Epithelial cell of prostate (primary cell): ENCODE results near the gene GCK.

Experiments used
- DNase-seq: peaks from one replicate; pipeline ENCODE4 v3.0.0-alpha.2; 2011; ENCODE audit warnings: low read depth, low spot score
- H3K27ac ChIP-seq: fragments of 450-650 bp; 2 replicates; pipeline ENCODE4 v1.5.1; 2017; ENCODE audit warnings: mild to moderate bottlenecking

GCK gene

GRCh38 chr7:44158873-44159631 lies 30.2 kb downstream of the GCK start:
- H3K27ac ChIP-seq, result no peak overlapping the region

GRCh38 chr7:44158096-44158872 lies 31.0 kb downstream of the GCK start:
- H3K27ac ChIP-seq, result no peak overlapping the region
- no peak for DNase-seq

More at GRCh38 chr7:44158873-44159631, 30.2 kb downstream of the GCK start:
- no peak for DNase-seq

DNA sequence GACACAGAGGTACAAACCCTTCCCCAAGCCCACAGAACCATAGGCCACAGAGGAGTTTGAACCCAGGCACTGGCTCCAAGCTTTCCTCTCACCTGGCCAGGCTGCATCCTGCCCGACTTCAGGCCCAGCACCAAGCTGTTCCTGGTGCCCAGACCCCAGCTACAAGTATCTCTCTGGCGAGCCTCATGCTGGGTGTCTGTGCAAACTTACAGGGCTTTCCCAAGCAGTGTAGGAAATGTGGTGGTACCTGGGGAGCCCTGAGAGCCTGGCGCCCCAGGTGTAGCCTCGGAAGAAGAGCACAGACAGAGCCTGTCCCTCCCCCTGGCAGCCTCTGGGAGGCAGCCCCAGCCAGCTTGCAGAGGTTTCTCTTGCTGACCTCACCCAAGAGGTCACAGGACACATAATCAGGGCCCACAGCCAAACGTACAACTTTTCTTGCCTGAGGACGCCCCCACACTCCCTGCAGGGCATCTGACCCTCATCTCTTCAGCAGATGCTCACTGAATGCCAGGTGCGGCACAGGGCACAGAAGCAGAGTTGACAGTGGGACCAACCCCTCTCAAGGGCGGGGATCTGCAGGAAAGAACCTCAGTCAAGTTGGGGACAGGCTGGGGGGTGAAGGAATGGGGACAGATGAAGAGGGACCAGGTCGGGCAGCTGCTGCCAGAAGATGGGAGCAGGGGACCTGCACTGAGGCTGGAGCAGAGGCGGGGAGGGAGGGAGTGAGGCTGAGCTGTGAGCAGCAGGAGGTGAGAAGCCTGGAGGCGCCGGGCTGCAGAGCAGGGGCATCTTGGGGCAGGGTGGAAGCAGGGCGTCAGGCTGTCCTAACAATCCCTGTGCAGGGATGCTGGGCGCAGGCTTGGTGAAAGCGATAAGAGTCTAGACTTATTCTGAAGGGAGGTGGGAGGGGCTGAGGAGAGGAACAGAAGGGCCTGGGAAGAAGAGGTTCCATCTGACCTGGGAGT lies 31.8 kb downstream of the GCK start:
- no peak overlapping the region for H3K27ac ChIP-seq
- no peak for DNase-seq

- DNase-seq, result no peak
- H3K27ac ChIP-seq, result no peak overlapping the region
Measured at GRCh38 chr7:44156453-44157010, 32.7 kb downstream of the GCK start.

DNA sequence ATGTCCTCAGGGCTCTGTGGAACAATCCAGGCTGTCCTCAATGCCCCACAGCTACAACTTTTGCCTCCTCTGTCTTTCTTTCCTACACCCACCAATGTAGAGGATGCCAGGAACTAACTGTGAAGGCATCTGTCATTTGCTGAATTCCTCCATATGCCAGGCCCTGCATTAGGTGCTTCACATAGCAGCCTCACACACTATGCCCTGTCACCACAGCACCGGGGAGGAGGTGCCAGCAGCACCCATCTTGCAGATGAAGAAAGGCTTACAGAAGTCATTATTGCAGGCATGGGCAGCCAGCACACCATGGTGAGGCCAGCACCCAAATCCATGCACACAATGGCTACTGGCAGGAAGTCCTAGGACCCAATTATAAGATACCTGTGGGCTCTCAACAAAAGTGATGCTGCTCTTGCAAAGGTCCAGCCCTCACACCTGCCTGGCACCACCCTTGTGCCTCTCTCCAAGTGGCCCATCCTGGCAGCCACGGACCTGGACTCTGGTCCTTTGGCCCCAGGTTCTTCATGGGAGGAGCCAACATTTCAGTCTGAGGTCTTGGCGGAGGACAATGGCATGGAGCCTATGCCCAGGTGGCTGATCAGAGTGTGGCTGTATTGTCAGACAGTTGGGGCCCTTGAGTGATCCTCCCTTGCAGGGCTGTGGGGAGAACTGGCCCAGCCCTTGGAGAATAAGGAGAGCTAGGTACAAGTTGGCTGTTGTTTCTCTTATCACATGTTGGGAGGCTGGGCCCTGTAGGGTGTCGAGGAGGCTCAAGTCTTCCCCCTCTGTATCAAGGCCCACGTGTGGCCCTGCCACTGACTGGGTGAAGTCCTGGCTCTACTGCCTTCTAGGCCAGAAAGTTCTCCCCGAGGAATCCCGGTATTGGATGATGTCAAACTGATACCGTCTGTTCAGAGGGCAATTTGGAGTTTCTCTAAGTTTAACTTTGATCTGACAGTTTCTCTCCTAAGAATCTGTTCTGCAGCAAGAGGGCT lies 33.8 kb downstream of the GCK start:
- no peak overlapping the region for H3K27ac ChIP-seq
- DNase-seq, result no peak

GRCh38 chr7:44154703-44155102 lies 34.5 kb downstream of the GCK start:
- DNase-seq, result no peak
- no peak overlapping the region for H3K27ac ChIP-seq

DNA sequence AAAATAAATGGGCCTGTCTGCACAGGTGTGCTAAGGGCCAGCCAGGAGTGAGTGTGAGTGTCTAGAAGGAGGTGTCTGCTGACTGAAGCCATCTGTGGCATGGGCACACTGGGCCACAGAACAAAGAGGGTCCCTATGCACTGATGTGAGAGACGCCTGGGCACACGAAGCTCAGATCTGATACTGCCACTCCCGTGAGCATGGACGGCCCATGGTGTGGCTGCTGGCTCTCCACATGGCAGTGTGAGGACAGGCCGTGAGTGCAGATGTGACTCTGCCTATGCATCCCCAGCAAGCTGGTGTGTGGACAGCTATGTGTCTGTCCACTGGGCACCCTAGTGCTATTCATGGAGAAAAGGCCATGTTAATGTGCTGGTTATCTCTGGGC lies 35.3 kb downstream of the GCK start:
- H3K27ac ChIP-seq, result no peak overlapping the region
- no peak for DNase-seq

- DNase-seq, result no peak
- H3K27ac ChIP-seq, result no peak overlapping the region
Measured at GRCh38 chr7:44152971-44153947, 36.0 kb downstream of the GCK start.

- H3K27ac ChIP-seq, result no peak overlapping the region
- DNase-seq, result no peak
Measured at GRCh38 chr7:44151956-44152355, 37.3 kb downstream of the GCK start.

DNA sequence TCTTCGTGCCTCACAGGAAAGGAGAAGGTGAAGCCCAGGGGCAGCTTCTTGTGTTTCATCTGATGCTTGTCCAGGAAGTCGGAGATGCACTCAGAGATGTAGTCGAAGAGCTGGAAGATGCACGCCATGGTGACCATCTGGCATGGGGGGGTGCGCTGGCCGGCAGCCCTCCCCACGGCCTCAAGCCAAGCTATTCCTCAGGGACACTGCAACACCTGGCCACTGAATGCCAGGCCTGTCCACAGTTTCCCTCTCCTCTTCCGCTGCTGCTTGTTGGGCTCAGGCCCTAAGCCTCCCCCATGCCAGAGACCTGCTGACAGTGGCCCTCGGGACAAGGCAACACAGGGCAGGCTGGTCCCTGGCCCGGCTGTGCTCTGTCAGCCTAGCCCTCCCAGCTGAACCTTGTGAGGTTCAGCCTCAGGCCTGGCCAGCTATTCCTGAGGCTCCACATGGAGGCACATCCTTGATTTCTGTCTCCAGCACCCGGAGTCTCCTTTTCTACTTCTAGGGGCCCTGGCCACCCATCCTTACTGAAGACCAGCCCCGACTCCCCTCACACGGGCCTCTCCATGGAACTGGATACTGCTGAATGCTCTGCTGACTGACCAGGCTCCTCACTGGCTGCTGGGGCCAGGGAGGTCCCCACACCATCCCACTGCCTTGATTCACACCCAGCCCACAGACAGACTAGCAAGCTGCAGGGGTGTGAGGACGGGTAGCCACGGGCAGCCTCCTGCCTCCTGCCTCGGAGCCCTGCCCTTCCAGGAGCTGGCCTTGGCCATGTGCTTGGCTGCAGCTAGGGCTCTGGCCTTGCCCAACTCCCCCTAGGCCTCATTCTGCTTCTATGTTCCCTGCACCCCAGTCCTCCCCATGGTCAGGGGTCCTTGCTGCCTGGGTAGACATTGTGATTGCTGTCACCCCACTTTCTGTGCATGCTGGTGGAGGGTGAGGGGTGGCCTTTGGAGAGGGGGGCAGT lies 38.0 kb downstream of the GCK start:
- no peak for DNase-seq
- no peak overlapping the region for H3K27ac ChIP-seq

- H3K27ac ChIP-seq, result no peak overlapping the region
- no peak for DNase-seq
Measured at GRCh38 chr7:44150466-44150832, 38.8 kb downstream of the GCK start.

DNA sequence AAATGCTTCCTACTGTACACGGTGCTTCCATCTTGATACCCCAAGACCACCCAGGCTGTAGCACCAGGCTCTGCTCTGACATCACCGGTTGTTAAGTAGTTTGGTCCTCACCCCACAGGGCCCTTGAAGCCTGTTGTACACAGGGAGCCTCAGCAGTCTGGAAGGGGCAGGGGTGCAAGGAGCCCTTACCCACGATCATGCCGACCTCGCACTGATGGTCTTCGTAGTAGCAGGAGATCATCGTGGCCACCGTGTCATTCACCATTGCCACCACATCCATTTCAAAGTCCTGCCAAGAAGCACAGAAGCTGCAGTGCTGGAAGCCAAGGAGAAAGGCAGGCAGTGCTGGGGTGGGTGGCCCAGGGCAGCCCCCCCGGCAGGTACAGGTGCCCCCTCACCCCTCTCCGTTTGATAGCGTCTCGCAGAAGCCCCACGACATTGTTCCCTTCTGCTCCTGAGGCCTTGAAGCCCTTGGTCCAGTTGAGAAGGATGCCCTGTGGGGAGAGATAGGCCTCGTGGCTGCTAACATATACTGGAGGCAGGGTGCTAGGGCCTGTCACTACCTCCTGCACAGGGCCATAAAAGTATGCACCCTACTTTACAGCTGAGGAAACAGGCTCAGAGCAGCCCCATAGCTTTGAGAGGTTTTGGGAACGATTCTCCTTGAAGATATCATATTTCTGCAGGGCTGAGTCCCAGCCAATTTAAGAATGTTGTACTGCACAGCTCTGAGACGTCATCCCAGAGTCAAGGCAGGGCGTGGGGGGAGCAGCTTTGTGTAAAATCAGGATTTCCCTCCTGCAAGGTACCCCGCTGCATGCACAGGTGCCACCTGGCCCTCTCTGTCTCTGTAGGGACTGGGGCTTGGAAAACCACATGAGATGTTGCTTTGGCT lies 39.4 kb downstream of the GCK start:
- H3K27ac ChIP-seq, result no peak overlapping the region
- no peak for DNase-seq

DNA sequence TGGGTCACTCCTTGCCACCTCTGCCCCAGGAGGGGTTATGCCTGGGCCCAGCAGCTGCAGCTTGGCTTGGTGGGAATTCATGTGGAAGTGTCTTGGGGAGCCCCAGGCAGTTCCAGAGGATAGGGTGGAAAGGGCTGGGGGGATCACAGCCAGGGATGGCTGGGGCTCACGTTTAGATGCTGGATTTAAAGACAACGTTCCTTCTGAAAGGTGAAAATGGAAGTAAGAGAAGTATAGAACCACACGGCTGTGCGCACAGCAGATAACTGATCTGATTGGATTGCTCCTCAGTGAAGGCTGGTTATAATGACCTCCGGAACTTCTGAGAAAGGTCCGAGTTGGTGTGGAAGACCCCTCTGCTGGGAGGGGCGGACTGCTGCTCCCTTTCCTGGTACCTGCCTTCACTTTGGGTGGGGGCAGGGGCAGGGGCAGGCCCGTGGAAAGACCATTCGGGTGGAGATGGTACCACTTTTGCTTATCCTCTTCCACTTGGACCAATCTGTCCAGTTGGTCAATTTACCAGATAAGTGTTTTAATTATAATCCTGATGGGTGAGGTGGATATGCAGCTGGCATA lies 40.2 kb downstream of the GCK start:
- DNase-seq, result no peak
- H3K27ac ChIP-seq, result no peak overlapping the region

DNA sequence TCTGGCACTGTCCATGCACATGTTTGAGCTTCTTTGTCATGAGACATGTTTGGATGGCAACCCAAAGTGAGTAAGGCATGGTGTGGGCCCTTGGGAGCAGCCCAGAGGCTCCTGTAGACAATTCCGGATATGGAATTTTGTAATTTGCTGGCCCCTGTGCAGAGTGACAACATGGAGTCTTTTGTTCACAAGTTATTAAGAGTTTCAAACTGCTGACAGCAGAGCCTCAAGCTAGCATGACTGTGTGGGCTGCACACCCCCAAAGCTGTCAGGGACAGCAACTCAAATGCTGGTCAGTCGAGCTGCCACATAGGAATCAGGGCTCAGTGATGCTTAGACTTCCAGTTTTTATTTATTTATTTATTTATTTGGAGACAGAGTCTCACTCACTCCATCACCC lies 41.1 kb downstream of the GCK start:
- no peak for DNase-seq
- no peak overlapping the region for H3K27ac ChIP-seq
